HG03442 (cell line): Measurements from ENCODE around the gene DNAH9.

ENCODE experiments used
- ATAC-seq: cut with Tn5 transposase; IDR thresholded peaks from one replicate; pipeline ENCODE4 v1.9.1; 2021; ENCODE audit warnings: mild to moderate bottlenecking, moderate library complexity; ENCODE audit not compliant: unreplicated experiment

DNAH9 gene

GRCh38 chr17:11598274-11599221, at the start of gene DNAH9:
Gene DNAH9, plus strand, starts transcription at chr17:11598470. Its CDS starts 29 bp downstream, at chr17:11598499.
- no peak for ATAC-seq

GRCh38 chr17:11550431-11550830, 47.8 kb upstream of the DNAH9 start:
- no peak for ATAC-seq

DNA sequence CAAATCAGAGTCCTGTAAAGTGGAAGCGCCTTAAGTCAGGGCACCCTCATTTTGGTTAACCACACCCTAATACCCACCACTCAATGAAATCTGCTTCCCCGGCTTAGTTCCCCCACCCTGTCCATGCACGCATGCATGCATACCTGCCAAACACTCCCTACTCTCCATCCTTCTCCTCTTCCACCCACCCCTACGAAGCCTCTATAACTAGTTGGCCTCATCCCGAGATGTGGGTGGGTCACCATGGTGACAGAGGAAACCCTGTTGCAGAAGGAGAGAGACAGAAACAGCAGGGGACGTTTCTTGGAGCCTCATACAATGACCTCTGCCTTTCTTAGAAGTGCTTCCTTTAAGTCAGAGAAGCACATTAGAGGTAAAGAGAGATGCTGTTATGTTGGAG, 46.8 kb upstream of the DNAH9 start:
- ATAC-seq: no peak

DNA sequence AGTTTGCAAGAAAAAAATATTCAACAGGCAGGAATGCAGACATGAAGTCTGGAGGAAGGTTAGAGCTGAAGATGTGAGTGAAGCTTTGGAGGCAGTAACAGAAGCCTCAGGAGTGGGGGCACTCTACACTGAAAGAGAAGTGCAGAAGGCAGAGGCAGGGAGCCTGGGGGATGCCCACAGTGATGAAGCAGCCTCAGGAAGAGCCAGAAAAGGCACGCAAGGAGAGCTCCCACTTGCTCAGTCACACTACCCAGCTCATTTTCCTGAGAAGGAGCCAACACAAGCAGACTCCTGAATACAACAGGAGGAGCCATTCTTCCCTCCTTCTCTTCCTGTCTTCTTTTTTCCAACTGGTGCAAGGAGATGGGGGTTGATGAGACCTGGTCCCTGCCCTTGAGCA, 45.1 kb upstream of the DNAH9 start:
- no peak for ATAC-seq

DNA sequence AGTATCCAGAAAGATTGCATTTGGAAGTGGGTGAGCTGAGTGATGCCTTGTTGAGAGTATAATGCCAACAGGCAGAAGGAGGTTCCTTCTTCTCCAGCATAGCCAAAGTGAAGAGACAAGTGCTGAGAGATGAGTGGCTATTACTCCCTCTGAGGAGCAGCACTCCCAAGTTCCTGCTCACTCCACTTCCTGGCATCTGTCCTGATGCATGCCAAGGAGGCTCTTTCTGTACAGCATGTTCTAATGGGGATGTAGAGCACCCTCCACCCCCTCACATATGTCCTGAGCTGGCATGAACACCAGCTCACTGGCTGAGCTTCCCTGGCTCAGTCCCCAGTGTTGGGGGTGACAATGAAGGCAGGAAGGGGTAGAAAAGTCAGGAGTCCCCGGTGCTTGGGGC, 44.2 kb upstream of the DNAH9 start:
- no peak for ATAC-seq

GRCh38 chr17:11554542-11554941, 43.7 kb upstream of the DNAH9 start:
- ATAC-seq: no peak

DNA sequence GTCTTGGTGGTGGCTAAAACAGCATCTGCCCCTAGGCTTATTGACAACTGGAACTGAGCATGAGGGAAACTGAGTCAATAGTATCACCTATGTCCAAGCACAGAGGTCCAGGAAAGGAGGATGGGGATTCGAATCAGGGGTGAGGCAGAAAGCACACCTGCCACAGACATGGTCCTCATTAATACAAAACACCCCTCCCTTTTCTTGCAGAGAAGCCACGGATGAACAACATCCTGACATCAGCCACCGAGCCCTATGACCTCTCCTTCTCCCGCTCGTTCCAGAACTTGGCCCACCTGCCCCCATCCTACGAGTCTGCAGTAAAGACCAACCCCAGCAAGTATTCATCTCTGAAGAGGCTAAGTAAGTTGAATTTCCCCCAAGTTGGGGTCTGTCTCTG, 42.7 kb upstream of the DNAH9 start:
- ATAC-seq: no peak

GRCh38 chr17:11557727-11558452, 40.4 kb upstream of the DNAH9 start:
- ATAC-seq: no peak

DNA sequence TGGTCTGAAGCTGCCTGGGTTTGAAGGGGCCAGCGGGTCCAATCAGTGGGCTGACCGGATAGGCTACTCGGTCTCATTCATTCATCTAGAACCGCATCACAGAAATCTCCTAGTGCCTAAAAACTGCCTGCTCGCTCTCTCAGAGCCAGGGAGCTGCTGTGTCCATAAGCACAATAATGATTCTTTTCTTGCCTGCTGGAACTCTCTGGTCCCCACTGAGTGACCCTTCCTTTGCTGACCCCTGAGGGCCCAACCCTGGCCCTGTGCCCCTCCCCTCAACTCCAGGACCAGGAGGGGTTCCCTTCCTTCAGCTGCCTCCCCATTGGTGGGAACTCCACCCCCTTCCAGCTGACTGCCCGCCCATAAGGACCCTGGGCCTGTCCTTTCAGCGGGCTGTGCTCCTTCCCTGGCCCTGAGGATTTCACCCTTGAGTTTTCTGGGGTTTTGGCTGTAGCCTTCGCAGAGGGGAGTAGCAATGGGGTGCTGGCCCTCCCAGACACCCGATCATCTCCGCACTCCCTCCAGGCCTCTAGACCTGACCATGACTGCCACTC, 39.5 kb upstream of the DNAH9 start:
- ATAC-seq: no peak

DNA sequence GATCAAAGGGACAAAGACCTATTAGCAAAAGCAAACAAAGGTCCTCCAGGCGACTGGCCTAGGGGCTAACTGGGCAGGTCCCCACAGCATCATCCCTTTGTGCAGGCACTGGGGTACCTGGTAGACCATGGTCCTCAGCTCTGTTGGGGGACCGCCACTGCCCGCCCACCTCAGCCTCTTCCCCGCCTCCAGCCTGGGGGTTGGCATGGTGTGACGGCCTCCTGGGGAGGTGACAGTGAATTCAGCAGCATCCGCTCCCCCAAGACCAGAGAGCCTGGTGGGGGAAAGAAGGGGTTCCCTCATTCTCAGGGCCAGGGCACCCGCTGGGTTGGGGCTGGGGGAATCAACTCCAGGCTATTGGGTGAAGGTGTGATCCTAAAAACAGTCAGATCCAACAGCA, 38.7 kb upstream of the DNAH9 start:
- ATAC-seq: no peak

DNA sequence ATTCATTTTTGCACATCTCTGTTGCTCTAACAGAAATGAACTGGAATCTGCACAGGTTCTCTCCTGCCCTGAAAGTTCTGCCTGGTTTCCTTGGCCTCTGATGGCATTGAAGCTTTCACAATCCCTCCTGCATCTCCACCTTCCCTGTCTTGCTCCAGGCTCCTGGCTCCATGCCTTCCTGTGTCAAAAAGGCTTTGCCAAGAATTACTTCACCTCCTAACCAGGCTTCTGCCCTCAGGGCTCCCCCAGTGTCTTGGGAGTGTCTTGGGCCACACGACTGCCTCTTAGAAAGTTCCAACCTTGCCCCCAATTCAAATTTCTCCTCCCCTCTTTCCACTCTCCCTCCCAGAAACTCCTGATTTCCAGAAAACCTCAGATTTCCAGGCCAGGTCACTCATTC, 37.0 kb upstream of the DNAH9 start:
- ATAC-seq: no peak

DNA sequence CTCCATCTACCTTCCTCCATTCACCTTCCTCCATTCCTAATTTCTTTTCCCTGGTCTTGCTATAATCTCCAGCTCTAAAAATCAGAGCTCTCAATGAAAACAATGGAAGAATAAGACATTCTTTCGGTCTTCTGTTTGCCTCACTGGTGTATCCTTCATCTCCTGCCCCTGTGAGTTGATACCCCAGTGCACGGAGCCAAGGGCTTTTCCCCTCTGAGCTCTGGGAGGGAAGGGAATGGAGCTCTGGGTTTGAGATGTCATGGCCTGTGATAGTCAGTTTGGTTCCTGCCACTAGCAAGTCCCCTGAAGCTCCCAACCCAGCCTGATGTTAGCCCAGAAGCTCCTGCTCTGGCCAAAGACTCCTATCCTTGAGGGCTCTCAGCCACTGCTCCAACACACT, 36.6 kb upstream of the DNAH9 start:
- no peak for ATAC-seq

DNA sequence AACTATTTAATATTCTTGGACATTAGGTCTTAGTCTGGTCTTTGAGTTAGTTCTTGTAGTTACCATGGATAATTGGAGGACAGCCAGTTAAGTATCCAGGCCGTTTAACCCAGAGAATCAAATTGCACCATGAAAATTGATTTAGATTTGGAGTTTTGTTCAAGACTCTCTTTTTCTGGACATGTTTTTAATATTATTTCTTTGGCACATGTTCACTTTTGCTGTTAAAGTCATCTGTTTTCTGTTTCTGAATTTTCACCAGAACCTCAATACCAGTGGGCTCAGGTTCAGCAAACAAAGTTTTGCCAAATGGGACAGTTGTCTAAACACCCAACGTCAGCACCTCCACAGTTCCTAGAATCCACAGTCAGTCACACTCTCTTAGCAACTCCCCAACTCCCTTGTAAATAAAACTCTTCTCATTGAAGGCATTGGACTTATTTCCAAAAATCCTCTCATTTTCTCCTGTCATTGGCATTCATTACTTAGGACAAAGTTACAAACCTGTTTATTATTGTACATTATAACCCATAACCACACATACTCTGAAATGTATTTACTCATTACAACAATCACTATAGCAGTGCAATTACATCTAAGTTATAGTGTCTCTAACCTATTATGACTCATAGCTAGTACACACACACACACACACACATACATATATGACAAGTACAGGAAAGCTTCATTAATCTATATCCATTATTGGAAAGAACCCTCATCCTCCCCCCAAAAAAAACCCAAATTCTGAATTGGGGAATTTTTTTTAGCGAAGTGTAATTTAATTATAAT, 33.5 kb upstream of the DNAH9 start:
- no peak for ATAC-seq

GRCh38 chr17:11565591-11565990, 32.7 kb upstream of the DNAH9 start:
- ATAC-seq: no peak

GRCh38 chr17:11578998-11579397, 19.3 kb upstream of the DNAH9 start:
- ATAC-seq: no peak

- no peak for ATAC-seq
These were observed 17.6 kb upstream of the DNAH9 start for GRCh38 chr17:11580677-11581076.

DNA sequence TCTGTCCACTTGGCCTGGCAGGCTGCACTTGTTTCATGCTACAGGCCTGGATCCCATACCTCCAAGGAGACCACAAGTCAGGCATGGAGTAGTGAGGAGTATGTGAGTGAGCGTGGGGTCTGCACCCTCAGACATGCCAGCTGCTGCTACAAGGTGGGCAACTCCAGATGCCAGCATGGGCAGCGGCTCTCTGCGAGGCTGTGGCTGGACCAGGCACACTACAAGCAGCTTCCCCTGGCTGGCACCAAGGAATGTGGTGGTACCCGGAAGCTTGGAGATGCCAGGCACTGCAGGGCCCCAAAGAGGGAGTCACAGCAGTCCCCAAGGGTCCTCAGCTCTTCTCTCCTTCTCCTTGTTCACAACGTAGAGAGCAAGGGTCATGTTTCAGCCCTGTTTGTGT, 16.1 kb upstream of the DNAH9 start:
- no peak for ATAC-seq

DNA sequence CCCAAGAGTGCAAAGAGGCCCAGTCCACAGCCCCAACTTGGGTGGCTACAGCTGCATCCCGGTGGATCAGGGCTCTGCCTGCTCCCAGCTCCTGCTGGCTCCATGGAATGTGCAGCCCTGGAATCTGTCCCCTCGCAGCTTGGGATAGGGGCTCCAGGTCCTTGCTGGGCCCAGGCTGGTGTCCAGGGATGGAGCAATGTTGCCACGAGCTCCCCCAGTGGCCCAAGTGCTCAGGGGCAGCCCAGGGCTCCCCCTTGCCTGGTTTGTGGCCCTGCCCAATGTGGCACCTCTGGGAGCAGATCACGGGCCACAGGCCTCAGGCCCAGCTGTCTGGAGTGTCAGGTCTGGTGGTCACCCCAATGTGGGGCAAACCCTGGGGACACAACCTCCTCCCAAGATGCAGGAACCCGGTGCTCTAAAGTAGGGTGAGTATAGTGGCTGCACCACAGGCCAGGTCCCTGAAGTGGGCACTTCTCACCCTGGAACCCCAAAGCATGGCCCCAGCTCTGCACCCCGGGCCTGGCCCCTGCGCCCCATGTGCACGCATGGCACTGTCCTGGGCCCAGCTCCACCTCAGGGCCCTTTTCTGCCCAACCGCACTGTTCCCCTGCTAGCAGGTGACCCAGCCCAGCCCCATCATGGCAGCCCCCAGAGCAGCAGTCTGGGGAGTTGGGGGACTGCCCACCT, 14.8 kb upstream of the DNAH9 start:
- no peak for ATAC-seq

DNA sequence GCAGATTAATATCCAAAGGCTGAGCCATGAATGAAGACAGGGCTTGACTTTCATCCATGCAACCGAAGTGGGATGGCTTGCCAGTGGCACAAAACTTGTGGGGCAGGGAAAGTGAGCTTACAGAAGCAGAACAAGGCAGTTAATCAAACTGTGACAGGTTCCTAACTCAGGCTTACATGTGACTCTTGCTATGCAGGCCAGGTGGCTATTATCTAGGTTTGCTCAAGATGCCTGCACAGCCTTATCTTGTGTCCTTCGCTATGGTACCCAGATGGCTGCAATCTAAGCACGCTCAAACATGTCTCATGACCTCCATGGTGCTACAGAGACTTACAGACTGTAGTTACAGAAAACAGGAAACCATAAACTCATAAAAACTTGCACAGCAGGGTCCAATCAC, 8.6 kb upstream of the DNAH9 start:
- no peak for ATAC-seq

DNA sequence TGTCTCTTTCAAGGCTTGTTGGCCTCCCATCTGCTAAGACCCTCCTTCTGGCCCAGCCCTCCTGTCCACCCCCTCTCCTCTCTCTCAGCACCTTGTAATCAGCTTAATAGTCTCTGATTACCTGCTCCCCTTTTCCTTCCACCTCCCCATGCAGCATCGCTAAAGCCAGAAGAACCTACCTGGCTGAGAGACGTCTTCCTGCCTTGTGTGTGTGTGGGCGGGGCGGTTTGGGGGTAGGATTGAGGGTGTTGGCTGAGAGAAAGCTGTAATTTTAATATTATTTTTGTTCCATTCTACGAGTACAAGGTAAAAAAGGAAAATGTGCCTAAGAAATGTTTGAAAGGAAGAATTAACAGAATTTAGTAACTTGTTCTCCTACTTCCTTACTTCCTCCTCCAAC, 3.4 kb downstream of the DNAH9 start:
- no peak for ATAC-seq

GRCh38 chr17:11608396-11608795, 10.1 kb downstream of the DNAH9 start:
- no peak for ATAC-seq
